Mammary epithelial cell (primary cell): Measurements from ENCODE around the gene RAPGEF2.

Experiments used
- CTCF ChIP-seq, 2 donors: IDR thresholded peaks in 1 of 2; conservative IDR thresholded peaks in 1 of 2; 2 replicates each; pipeline ENCODE4 v1.5.1; 2011 to 2012; ENCODE audit warnings: inconsistent platforms in 2 of 2, low read length in 2 of 2, mild to moderate bottlenecking in 2 of 2, control low read depth in 1 of 2, low read depth in 1 of 2; ENCODE audit not compliant: insufficient read depth in 1 of 2; ENCODE audit errors: extremely low read depth in 1 of 2
- EZH2 ChIP-seq: IDR thresholded peaks from 2 replicates; pipeline ENCODE4 v1.6.1; 2012; ENCODE audit warnings: low read length, inconsistent platforms, borderline replicate concordance

- no peak for TF ChIP-seq CTCF (conservative IDR thresholded peaks at IDR 0.05 in 1 of 2, IDR thresholded peaks at IDR 0.05 in 1 of 2; ENCODE audit: extremely low read depth in 1 of 2, insufficient read depth in 1 of 2, low read depth in 1 of 2, low read length in 2 of 2)
- no peak for TF ChIP-seq EZH2
Observed at GRCh38 chr4:159326480-159326879, 223.6 kb downstream of the RAPGEF2 start.
